GM12878 (cell line): Measurements from ENCODE around the gene INPP4B.

Experiments
- BCL3 ChIP-seq: IDR thresholded peaks from 2 replicates; pipeline ENCODE4 v1.6.1; 2011; ENCODE audit warnings: borderline replicate concordance, low read depth, mild to moderate bottlenecking, moderate library complexity, low read length; ENCODE audit not compliant: insufficient read depth, poor library complexity, severe bottlenecking
- CBX3 ChIP-seq: fragments of 200-600 bp; sonication (generic); IDR thresholded peaks from 2 replicates; pipeline ENCODE4 v1.6.1; 2016; ENCODE audit warnings: low read depth, borderline replicate concordance
- CREM ChIP-seq: IDR thresholded peaks from 2 replicates; pipeline ENCODE4 v1.6.1; 2014; ENCODE audit warnings: antibody characterized with exemption, low read depth
- FOS ChIP-seq: IDR thresholded peaks from 3 replicates; pipeline ENCODE4 v1.6.1; 2011; ENCODE audit warnings: borderline replicate concordance; ENCODE audit not compliant: insufficient read length; ENCODE audit errors: extremely low read depth
- NR2C2 ChIP-seq: IDR thresholded peaks from 2 replicates; pipeline ENCODE4 v1.6.1; 2011; ENCODE audit warnings: borderline replicate concordance, low read depth; ENCODE audit not compliant: control insufficient read depth, insufficient read length
- ZZZ3 ChIP-seq: IDR thresholded peaks from 2 replicates; pipeline ENCODE4 v1.6.1; 2011; ENCODE audit warnings: low read depth; ENCODE audit not compliant: control insufficient read depth, insufficient read length
- TF ChIP-seq, protein P1 (sequence below), 3 experiments: IDR thresholded peaks in 2 of 3; conservative IDR thresholded peaks in 1 of 3; 2 replicates each; pipeline ENCODE4 v1.5.1; 2011; ENCODE audit warnings: low read depth in 3 of 3, low read length in 3 of 3, mild to moderate bottlenecking in 3 of 3, control low read depth in 2 of 3, moderate library complexity in 2 of 3, inconsistent platforms in 1 of 3, mixed read lengths in 1 of 3; ENCODE audit not compliant: control insufficient read depth in 2 of 3, insufficient read depth in 1 of 3; ENCODE audit errors: extremely low read depth in 1 of 3
- TF ChIP-seq, protein P2 (sequence below): IDR thresholded peaks from 2 replicates; pipeline ENCODE4 v1.6.1; 2012; ENCODE audit warnings: low read depth, low read length, improper control_type of control experiment

- TF ChIP-seq, protein P1, sequence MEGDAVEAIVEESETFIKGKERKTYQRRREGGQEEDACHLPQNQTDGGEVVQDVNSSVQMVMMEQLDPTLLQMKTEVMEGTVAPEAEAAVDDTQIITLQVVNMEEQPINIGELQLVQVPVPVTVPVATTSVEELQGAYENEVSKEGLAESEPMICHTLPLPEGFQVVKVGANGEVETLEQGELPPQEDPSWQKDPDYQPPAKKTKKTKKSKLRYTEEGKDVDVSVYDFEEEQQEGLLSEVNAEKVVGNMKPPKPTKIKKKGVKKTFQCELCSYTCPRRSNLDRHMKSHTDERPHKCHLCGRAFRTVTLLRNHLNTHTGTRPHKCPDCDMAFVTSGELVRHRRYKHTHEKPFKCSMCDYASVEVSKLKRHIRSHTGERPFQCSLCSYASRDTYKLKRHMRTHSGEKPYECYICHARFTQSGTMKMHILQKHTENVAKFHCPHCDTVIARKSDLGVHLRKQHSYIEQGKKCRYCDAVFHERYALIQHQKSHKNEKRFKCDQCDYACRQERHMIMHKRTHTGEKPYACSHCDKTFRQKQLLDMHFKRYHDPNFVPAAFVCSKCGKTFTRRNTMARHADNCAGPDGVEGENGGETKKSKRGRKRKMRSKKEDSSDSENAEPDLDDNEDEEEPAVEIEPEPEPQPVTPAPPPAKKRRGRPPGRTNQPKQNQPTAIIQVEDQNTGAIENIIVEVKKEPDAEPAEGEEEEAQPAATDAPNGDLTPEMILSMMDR (IDR thresholded peaks at IDR 0.05 in 2 of 3, conservative IDR thresholded peaks at IDR 0.05 in 1 of 3; ENCODE audit: control insufficient read depth in 2 of 3, extremely low read depth in 1 of 3, insufficient read depth in 1 of 3, low read depth in 3 of 3, low read length in 3 of 3) = 0 out of 6 replicates have a peak, but pooled peaks of 2 of the 3 experiments have one; percentile 1 to 5
- TF ChIP-seq ZZZ3 = no peak
- no peak for TF ChIP-seq BCL3
- TF ChIP-seq CREM = no peak
- TF ChIP-seq, protein P2, sequence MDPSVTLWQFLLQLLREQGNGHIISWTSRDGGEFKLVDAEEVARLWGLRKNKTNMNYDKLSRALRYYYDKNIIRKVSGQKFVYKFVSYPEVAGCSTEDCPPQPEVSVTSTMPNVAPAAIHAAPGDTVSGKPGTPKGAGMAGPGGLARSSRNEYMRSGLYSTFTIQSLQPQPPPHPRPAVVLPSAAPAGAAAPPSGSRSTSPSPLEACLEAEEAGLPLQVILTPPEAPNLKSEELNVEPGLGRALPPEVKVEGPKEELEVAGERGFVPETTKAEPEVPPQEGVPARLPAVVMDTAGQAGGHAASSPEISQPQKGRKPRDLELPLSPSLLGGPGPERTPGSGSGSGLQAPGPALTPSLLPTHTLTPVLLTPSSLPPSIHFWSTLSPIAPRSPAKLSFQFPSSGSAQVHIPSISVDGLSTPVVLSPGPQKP = no peak
- no peak for TF ChIP-seq FOS
- no peak for TF ChIP-seq CBX3
- TF ChIP-seq NR2C2 = no peak
Measured at GRCh38 chr4:142324572-142324971, 521.5 kb downstream of the INPP4B start.
